ENCODE data around the gene CLIC3.

CLIC3 gene

DNA sequence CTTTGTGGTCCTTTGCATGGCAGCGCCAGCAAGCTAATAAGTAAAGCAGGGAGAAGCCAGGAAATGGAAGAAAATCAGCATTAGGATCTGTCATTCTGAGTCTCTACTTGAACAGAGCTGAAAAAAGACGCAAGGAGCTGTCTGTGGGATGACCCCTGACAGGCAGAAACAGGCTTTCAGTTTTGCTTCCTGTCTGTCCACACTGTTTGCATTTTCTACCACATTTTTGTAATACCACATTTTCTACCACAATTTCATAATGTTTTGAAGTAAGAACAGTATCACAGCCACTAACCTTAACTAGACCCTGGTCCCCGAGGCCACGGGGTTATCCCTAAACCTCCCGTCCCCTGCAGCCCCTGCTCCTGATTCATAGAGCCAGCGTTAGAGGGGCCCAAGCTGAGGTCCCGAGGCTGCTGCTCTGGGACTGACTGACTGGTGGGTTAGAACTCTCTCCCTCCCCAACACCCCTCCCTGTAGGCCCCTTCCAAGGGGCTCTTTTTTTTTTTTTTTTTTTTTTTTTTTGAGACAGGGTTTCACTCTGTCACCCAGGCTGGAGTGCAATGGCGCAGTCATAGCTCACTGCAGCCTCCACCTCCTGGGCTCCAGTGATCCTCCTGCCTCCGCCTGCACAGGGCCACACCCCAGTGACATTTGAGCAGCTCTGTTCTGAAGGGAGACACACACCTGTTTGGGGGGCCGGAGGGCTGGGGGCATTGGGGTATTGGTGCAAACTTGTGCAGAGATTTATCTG, 4.0 kb upstream of the CLIC3 start:
- no peak for DNase-seq (ENCODE audit: low read depth)

DNA sequence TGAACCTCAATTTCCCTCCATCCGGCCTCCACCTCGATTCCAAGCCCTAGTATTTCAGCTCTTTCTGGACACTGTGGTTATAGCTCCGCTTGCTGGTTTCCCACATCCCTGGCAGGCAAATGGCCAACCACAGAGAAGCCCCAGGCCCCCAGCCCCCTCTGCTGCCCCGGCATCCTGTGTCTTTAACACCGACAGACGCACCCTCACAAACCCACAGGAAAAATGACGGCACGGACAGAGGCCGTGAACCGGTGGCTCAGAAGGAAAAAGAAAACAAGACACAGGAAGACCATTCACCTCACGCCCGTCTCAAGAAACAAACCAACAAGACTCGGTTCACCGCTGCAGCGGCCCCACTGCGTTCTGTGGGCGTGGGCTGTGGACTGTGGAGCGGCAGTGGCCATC, 1.5 kb upstream of the CLIC3 start:
- no peak for DNase-seq (ENCODE audit: low read depth)

GRCh38 chr9:136997371-136997770, 1.0 kb upstream of the CLIC3 start:
- no peak for DNase-seq (ENCODE audit: low read depth)

- no peak for DNase-seq (ENCODE audit: low read depth)
Observed at GRCh38 chr9:136995772-136996311, 526 bp downstream of the CLIC3 start.

GRCh38 chr9:136995362-136995761, 1.0 kb downstream of the CLIC3 start:
- DNase-seq (ENCODE audit: low read depth): no peak

DNA sequence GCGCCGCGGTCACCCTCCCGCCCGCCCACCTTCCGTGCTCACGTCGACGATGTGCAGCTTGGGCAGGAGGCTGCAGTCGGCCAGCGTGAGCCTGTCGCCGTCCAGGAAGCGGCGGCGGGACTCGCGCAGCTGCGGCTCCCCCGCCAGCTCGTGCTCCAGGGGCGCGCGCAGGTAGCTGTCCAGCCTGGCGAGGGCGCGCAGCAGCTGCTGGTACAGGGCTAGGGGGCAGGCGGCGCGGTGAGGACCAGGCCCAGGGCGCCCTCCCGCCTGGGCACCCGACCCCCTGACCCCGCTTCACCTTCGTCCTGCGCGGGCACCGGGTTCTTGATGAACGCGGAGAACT, 1.5 kb downstream of the CLIC3 start:
- no peak for DNase-seq (ENCODE audit: low read depth)

- DNase-seq (ENCODE audit: low read depth): no peak
Observed at GRCh38 chr9:136994180-136994887, 2.0 kb downstream of the CLIC3 start.

DNA sequence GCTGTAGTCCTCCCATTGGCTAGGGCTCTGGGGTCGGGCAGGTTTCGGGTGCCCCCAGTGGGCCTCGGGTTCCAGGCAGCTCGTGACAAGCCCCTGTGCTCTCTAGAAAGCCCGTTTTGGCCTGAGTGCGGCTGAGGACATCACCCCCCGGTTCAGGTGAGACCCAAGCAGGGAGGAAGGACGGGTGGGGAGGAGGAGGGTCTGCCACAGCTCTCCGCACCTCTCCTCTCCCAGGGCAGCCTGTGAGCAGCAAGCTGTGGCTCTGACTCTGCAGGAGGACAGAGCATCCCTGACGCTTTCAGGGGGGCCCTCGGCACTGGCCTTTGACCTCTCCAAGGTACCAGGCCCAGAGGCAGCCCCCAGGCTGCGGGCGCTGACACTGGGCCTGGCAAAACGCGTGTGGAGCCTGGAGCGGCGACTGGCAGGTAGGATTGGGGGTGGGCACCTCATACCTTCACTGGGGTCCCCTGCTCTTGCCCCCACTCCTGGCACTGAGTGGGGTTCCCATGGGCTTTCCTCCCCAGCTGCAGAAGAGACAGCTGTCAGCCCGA, 3.5 kb downstream of the CLIC3 start:
- DNase-seq (ENCODE audit: low read depth): no peak

- peak; percentile 86 for DNase-seq (ENCODE audit: low read depth)
Observed at GRCh38 chr9:136991993-136992818, 4.2 kb downstream of the CLIC3 start, which contains the start of gene PAXX. Gene PAXX (plus strand): TSS chr9:136992422. CDS start chr9:136992444, 22 bp downstream.

GRCh38 chr9:136990242-136990911, 6.0 kb downstream of the CLIC3 start:
- DNase-seq (ENCODE audit: low read depth): no peak

- DNase-seq (ENCODE audit: low read depth): no peak
Observed at GRCh38 chr9:136988872-136989271, 7.5 kb downstream of the CLIC3 start.

DNA sequence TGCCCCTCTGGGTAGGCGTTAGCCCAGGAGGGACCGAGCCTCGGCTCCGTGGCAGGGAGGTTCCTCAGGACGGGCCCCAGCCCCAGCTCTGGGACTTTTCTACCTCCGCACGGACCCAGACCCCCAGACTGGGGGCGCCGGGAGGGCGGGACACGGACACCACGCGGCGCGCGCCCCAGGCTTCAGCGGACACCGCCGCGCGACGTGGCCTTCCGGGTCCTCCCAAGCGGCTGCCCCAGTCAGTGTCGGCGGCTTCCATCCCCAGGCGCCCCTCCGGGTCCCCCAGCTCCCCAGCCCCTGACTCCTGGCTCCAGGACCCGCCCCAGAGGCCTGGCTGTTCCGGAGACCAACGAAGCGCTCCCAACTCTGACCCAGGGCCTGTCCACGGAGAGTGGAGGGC, 10.5 kb downstream of the CLIC3 start:
- DNase-seq (ENCODE audit: low read depth): no peak

- no peak for DNase-seq (ENCODE audit: low read depth)
Observed at GRCh38 chr9:136985027-136985602, 11.3 kb downstream of the CLIC3 start.

GRCh38 chr9:136984464-136985026, 11.8 kb downstream of the CLIC3 start:
- DNase-seq (ENCODE audit: low read depth): no peak

DNA sequence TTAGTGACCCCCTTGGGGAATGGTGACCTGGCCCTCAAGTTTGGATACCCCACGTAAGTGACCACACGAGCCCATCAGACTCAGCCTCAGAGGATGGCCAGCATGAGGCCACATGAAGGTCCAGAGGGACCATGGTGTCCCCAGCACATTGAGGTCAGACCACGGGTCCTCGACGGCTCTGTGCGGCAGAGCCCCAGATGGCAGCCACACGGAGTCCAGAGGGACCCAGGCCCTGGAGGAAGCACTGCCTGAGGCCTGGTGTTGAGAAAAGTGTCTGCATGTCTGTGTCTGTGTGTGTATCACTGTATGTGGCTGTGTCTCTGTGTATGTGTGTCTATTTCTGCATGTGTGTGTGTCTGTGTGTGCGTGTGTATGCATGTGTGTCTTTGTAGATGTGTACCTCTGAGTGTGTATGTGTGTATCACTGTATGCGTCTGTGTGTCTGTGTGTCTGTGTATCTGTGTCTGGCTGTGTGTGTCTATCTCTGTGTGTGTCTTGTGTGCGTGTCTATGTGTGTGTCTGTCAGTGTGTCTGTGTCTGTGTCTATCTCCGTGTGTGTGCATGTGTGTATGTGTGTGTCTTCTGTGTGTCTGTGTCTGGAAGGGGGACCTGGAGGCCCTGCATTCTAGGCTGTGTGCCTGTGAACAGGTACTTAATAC, 12.6 kb downstream of the CLIC3 start:
- DNase-seq (ENCODE audit: low read depth): no peak

DNA sequence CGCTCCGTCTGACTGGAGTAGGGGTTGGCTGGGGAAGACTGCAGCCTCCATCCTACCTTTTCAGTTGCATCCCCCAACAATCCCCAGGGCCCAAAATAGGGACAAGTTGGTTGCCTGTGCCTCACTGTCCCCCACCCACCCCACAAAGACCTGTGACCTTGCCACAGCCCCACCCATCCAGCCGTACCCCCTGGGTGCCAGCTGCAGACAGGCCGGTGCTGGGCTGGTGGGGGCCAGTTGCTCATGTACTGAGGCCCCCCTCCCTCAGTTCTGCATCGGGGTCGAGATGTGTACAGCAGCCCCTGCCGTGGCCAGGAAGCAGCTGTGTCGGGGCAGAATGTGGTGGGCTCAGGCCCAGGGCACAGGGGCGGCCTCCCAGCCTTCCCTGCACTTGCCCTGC, 13.2 kb downstream of the CLIC3 start:
- DNase-seq (ENCODE audit: low read depth): no peak

- DNase-seq (ENCODE audit: low read depth): no peak
Observed at GRCh38 chr9:136982232-136983051, 13.9 kb downstream of the CLIC3 start, which contains the start of gene LCNL1. Gene LCNL1 (plus strand): TSS chr9:136982993. CDS start chr9:136983587, 594 bp downstream.

DNA sequence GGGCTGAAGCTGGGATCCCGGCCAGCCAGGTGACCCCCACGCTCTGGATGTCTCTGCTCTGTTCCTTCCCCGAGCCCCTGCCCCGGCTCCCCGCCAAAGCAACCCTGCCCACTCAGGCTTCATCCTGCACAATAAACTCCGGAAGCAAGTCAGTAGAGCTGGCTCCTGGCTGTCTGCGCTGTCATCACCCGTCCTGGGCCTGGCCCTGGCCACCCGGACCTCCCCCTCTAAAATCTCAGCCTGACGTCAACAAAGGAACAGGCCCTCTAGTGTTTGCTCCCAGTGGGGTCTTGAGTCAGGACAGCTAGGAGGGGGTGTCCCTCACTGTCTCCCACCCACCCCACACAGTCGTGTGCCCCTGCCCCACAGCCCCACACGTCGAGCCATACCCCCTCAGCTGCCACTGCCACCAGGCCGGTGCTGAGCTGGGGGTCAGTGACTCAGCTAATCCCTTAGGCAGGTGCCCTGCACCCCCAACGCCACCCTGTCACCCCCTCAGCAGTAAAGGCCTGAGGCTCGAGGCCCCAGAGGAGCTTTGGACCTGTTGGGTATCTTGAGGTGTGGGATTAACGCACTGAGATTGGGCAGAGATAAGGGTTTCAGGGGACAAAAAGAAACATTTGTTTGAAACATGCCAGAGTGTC, 14.7 kb downstream of the CLIC3 start:
- DNase-seq (ENCODE audit: low read depth): no peak
